Skeletal muscle satellite cell (primary cell): ENCODE data around the gene PBX2.
"Not testable (repeated sequence)": the region's sequence is repeated elsewhere in the genome, so short reads cannot be mapped to it uniquely, and the experiment has no call there.

Experiments used
- H3K27me3 ChIP-seq: 2 replicates; pipeline ENCODE4 v1.7.0; 2013; ENCODE audit warnings: low read length; ENCODE audit not compliant: control insufficient read depth, insufficient read depth
- H3K36me3 ChIP-seq: 2 replicates; pipeline ENCODE4 v1.7.0; 2013; ENCODE audit warnings: mild to moderate bottlenecking, control low read depth, low read length; ENCODE audit not compliant: insufficient read depth
- H3K4me1 ChIP-seq: 2 replicates; pipeline ENCODE4 v1.7.0; 2013; ENCODE audit warnings: low read length; ENCODE audit not compliant: control insufficient read depth, insufficient read depth
- H3K4me2 ChIP-seq: 2 replicates; pipeline ENCODE4 v1.7.0; 2013; ENCODE audit warnings: mild to moderate bottlenecking, low read length
- H3K4me3 ChIP-seq: 2 replicates; pipeline ENCODE4 v1.7.0; 2013; ENCODE audit warnings: low read length
- H3K9ac ChIP-seq: 2 replicates; pipeline ENCODE4 v1.7.0; 2013; ENCODE audit warnings: mild to moderate bottlenecking, low read depth, low read length, moderate library complexity
- H3K9me3 ChIP-seq: replicated peaks from 2 replicates; pipeline ENCODE4 v1.7.0; 2013; ENCODE audit warnings: mild to moderate bottlenecking, control low read depth, low read length

PBX2 gene

DNA sequence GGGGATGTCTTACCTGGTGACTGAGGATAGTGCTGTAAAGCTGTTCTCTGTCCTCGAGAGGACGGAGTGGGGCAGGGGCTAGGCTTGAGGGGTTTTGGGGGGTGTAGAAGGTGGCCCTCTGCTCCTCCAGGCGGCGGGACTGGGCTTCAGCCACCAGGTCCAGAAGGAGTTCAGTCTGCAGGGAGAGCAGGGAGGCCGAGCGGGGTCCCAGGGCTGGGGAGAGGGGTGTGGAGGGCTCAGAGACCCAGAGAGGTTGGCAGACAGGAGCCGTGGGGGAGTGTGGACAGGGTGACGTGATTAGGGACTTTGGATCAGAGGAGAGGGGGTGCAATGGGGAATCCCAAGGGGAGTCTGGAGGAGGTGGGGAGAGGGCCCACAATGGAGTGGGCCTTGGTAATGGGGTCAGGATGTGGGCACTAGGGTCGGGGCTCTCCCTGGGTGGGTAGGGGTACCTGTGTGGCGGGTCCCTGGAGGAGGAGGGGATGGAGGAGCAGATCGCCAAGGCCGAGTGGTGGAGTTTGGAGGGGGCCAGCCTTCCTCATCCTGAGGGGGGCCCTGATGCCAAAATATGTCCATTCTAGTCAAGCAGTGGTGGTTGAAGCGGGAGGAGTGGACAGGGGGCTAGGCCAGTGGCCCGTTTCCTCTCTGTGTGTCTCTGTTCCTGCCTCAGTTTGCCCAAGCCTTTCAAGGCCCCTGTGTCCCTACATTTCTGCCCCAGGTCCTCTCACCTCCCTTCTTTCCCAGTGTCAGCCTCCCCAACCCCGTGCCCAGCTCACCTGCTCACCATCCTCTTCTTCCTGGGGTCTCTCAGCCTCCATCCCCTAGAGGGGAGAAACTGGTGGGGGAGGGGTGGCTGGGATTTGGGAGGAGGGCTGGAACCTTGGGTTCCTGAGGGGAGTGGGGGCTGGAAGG is 1.9 kb upstream of the PBX2 start:
- Histone ChIP-seq H3K36me3 (peaks cover 12% of the 10 kb centered on the region), H3K4me1 (peaks cover 48% of the 10 kb centered on the region), H3K9me3 (no peaks in the 10 kb centered on the region), H3K27me3 (no peaks in the 10 kb centered on the region), H3K4me2 (no peak overlapping the region), H3K9ac (no peak overlapping the region), H3K4me3 (no peak overlapping the region)

DNA sequence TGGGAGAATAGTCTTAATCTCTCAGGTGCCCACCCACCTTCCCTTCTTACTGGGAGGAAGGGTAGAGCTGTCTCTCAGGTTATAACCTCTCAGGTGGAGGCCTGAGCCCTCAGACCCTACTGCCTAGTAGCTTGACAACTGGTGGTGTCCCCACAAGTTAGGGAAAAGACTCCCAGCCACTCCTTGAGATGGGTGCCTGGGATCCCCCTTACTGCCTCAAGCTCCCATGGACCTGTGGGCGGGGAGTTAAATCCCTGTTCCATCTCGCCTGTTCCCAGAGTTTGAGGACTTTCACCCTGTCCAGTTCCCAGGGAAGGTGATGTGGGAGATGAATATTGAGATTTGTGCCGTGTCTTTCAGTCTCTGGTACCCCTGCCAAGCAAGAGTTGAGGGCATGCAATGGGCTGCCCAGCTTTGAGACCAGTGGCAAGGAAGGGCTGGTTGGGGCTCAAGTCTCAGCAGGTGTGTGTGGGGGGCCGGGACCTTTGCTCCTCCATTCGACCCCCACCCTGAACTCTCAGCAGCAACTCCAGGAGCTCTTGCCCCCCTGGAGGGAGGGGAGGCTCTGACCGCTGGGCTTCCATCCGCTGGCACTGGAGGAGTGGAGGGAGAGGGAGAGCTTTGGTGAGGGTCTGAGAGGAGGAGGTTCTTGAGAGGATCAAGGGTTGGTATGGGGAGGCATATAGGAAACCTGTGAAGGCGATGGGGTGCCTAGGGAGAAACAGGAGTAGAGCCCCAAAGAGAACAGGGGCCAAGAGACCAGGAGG is 1.1 kb upstream of the PBX2 start:
- no peaks in the 10 kb centered on the region for H3K27me3 ChIP-seq
- peak overlapping the region; percentile 96 for H3K4me2 ChIP-seq
- H3K9ac ChIP-seq = no peak overlapping the region
- H3K9me3 ChIP-seq = no peaks in the 10 kb centered on the region
- H3K36me3 ChIP-seq = peaks cover 20% of the 10 kb centered on the region
- H3K4me1 ChIP-seq = peaks cover 42% of the 10 kb centered on the region
- H3K4me3 ChIP-seq = peak overlapping the region; percentile 68

DNA sequence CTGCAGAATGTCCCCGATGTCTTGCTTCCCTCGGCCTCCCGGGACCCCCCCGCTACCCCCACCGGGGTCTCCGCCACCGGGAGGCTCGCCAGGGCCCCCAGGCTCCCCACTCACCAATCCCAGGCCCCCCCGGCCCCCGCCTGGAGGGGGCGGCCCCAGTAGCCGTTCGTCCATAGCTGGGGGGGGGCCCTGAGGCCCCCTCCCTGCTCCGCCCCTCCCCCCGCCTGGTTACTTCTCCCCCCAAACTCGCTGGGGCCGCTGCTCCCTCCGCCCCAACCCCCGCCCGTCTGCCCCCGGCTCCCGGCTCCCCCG is 304 bp downstream of the PBX2 start:
- Histone ChIP-seq H3K9me3 (no peaks in the 10 kb centered on the region), H3K4me2 (peak overlapping the region; percentile 96), H3K4me1 (peaks cover 40% of the 10 kb centered on the region), H3K9ac (peak overlapping the region; percentile 93), H3K36me3 (peaks cover 21% of the 10 kb centered on the region), H3K27me3 (no peaks in the 10 kb centered on the region), H3K4me3 (peak overlapping the region; percentile 68)

DNA sequence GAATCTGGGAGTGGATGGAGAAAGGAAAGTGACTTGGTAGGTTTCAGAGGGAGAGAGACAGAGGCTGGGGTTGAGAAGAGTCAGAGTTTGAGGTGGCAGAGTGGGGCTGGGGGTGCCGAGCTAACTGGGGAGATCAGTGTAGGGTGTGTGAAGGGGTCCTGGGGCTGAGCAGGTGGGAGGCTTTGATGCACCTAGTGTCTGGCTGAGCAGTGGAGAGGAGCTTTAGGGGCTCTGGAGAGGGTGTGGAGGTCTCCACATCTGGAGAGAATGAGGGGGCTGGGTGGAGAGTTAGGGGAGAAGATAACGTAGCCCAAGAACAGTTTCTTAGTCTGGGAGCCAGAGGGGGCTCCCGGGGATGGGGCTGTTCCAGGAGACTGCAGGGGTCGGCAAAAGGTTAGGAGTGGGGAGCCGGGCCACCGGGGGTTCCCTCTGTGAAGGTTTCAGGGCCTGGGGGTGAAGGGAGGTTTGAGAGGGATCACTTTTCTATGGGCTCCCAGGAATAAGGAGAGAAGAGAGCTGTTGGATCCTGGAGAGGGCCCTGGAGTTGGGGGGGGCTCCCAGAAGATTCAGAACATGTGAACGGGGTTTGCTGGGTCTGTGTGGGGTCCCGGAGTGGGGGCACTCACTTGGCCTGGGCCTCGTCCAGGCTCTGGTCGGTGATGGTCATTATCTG is 797 bp downstream of the PBX2 start:
- H3K4me2 ChIP-seq = peak overlapping the region; percentile 96
- H3K4me3 ChIP-seq = peak overlapping the region; percentile 68
- peaks cover 23% of the 10 kb centered on the region for H3K36me3 ChIP-seq
- no peaks in the 10 kb centered on the region for H3K9me3 ChIP-seq
- no peaks in the 10 kb centered on the region for H3K27me3 ChIP-seq
- peaks cover 37% of the 10 kb centered on the region for H3K4me1 ChIP-seq
- H3K9ac ChIP-seq = peak overlapping the region; percentile 93

DNA sequence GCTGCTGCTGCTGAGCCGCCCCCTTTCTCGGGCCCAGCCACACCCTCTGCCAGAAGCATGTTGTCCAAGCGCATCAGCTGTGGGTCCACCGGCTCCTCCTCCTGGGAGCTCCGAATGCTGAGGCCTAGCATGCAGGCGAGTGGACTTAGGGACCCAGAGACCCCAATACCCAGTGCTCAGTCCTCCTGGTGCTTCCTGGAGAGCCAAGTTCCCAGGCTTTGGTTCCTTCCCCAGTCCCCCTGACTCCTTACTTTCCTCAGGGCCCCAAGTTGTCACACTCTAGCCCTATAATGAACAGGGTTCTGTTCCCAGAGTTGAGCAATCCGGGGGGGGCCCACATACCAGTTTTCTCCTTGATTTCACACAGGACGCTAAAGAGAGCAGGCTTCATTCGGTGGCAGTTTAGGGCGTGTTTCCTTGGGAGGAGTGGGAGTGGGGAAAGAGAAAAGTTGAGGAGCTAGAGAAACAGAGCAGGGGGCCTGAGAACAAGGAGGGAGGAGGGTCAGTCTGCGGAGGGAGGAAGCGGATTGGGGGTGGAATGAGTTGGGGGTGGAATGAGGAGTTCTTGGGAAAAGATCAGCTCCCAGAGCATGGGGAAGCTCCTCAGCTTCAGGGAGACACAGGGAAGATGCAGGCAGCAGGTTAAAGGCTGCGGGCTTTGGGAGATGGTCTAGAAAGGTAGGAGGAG is 1.5 kb downstream of the PBX2 start:
- peak overlapping the region; percentile 96 for H3K4me2 ChIP-seq
- peak overlapping the region; percentile 93 for H3K9ac ChIP-seq
- no peaks in the 10 kb centered on the region for H3K27me3 ChIP-seq
- no peaks in the 10 kb centered on the region for H3K9me3 ChIP-seq
- peak overlapping the region; percentile 68 for H3K4me3 ChIP-seq
- peaks cover 29% of the 10 kb centered on the region for H3K36me3 ChIP-seq
- peaks cover 37% of the 10 kb centered on the region for H3K4me1 ChIP-seq

DNA sequence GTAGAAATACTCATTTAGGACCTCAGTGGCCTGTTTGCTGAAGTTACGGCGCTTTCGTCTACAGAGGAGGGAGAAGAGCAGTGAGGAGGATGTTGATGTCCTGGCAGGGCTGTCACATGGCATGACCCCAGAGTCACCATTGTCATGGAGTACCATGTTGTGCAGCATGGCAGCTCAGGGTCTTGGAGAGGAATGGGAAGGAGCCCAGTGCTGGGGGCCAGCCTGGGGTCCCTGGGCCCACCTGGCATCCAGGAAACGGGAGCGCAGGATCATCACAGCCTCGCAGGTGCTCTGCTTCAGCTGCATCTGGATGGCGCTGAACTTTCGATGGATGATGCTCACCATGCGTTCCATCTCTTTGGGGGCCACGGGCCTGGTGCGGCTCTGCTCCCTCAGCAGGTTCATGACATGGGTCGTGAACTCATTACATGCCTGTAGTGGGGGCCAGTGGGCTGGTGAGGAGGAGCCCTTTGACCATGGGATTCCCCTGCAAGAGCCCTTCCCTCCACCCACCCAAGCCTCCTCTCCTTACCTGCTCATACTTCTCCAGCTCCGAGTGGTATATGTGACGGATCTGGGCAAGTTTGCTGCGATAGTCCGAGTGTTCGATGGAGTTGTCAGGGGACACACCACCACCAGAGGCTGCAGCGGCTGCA is 2.1 kb downstream of the PBX2 start:
- Histone ChIP-seq H3K9ac (peak overlapping the region; percentile 93), H3K36me3 (peaks cover 36% of the 10 kb centered on the region), H3K4me1 (peaks cover 35% of the 10 kb centered on the region), H3K4me3 (peak overlapping the region; percentile 68), H3K4me2 (peak overlapping the region; percentile 96)
- not testable (repeated sequence) for H3K9me3 ChIP-seq, H3K27me3 ChIP-seq

DNA sequence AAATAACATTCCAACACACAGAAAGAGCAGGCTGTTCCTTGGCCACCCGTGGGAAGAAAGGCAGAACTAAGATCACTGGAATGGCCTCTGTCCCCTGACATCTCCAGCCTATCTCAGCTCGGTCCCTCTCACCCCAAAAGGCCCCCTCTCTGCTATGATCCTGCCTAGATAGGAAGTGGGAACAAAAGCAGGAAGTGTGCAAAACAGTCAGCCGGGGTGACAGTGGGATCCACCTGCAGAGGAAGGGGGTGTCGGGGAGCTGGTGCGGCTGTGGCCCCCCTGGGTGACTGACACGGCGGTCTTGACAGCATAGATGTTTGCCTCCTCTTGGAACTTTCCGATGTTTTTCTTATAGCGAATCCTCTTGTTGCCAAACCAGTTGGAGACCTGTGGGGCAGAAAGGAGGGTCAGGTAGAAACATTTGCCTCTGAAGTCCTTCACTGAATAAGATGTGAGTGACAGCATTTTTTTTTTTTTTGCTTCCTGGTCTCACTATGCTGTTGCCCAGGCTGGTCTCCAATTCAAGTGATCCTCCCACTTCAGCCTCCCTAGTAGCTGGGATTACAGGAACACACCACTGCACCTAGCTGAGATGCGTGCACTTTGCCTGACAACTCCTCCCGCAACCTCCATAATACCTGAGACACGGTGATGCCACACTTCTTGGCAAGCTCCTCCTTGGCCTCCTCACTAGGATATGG is 2.8 kb downstream of the PBX2 start:
- H3K9ac ChIP-seq = no peak overlapping the region
- H3K4me3 ChIP-seq = no peak overlapping the region
- peaks cover 31% of the 10 kb centered on the region for H3K4me1 ChIP-seq
- H3K4me2 ChIP-seq = peak overlapping the region; percentile 96
- H3K36me3 ChIP-seq = peaks cover 41% of the 10 kb centered on the region
- H3K27me3 ChIP-seq = no peaks in the 10 kb centered on the region
- no peaks in the 10 kb centered on the region for H3K9me3 ChIP-seq

DNA sequence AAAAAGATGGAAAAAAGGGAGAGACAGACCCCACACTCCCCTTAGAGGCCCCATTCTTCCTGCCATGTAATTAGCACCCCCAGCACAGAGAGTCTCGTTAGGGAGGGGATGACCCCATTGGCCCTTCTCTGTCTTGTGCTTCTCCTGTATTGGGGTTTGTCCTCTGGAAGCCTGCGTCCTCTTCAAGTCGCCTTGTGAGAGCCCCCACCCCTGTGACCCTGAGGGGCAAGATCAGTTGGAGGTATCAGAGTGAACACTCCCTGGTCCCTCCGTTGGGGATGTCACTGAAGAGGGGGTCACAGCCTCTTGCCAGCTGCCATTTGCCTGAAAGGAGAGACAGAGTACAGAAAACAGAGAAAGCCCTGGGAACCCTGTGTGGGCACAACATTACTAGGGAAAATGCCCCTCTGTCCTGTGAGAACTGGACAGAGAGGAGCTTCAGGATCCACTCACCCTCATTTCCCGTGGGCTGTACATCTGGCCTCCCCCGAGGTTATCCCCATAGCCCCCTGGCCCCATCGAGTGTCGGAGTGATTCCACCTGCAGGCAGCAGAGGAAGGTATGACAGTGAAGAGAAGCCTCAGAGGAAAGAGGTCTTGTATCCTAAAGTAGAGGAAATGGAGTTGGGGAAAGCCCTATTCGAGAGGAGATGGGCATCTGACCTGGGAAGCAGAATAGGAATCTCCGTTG is 3.7 kb downstream of the PBX2 start:
- Histone ChIP-seq H3K4me1 (peaks cover 31% of the 10 kb centered on the region), H3K36me3 (peaks cover 41% of the 10 kb centered on the region), H3K4me2 (peak overlapping the region; percentile 39)
- H3K9me3 ChIP-seq, H3K9ac ChIP-seq, H3K27me3 ChIP-seq, H3K4me3 ChIP-seq: not testable (repeated sequence)

DNA sequence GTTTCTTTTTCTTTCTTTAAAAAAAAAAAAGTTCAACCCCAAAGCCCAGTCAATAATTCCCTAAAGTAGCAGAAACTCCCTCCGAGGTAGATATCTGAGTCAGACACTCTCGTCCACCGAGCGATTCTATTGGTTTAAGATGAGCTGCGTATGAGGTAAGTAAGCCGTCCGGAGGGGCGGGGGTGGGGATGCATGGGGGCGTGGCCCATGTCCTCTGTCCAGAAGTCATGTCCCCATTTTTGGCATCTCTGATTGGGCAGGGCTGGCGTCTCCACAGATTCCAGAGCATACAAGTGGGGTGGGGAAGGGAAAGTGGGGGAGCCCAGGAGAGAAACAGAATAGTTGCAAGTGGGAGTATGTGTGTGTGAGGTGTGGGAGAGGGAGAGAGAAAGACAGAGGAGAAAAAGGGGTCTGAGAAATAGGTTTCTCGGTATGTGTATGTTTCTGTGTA is 4.3 kb downstream of the PBX2 start:
- Histone ChIP-seq H3K4me2 (peak overlapping the region; percentile 39), H3K9ac (peak overlapping the region; percentile 47), H3K4me1 (peaks cover 27% of the 10 kb centered on the region), H3K36me3 (peaks cover 41% of the 10 kb centered on the region)
- H3K4me3 ChIP-seq, H3K9me3 ChIP-seq, H3K27me3 ChIP-seq: not testable (repeated sequence)

DNA sequence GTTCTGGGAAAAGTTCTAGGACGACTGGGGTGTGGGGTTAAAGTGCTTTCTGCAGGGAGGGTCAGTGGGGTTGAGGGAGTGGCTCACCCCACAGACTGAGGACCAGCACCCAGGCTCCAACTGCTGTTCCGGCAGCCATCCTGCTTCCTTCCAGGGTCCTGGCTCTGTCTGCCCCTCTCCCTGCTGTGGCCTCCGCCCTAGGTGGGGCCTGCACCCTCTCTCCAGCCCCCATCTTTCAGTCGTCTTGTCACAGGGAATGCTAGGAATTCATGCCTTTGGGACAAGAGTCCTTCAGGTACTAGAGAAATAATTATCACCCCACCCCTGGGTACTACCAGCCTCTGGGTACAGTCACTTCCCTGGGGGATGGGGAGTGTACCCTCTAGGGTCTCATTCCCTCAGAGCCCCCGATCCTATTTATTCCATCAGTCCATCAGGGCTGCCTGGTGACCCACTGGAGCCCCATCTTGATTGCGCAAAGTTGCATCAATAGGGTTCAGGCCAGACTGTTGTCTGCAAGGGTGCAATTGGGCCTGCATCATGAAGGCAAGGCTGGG is 5.8 kb downstream of the PBX2 start, which contains the start of gene AGER:
AGER (minus strand) TSS at position 170 of the 557 bp plus-strand sequence; CDS start at position 139, 31 bp downstream.
- Histone ChIP-seq H3K36me3 (peaks cover 41% of the 10 kb centered on the region), H3K4me2 (no peak within 1 kb of the TSS), H3K4me1 (peaks cover 25% of the 10 kb centered on the region)

More for the DNA sequence above, 5.8 kb downstream of the PBX2 start, which contains the start of gene AGER:
- H3K4me3 ChIP-seq = no peak within 1 kb of the TSS
- H3K9ac ChIP-seq = no peak within 1 kb of the TSS
- H3K9me3 ChIP-seq = no peaks in the 10 kb centered on the region
- H3K27me3 ChIP-seq = no peaks in the 10 kb centered on the region
